ENCODE data around the gene SGTA. TPM values are rescaled to one million over a fixed set of nuclear protein-coding genes. Genes with fewer than 3 reads are reported as not detected.
A peak's percentile ranks its signal among the peaks of the same experiment; 100 is the strongest.

Gene SGTA
- total and polyA plus RNA-seq, 2 of the 13 experiments (the other 11 are each of a cell fraction or from before 2014, with no cell fraction given) = 43.9 to 47.4 TPM

- Histone ChIP-seq H3K36me3 (replicated peaks in 1 of 2; ENCODE audit: control insufficient read depth in 1 of 2, insufficient read depth in 2 of 2, low read length in 2 of 2) (peaks cover 36 to 73% of the 10 kb centered on the region in 2 experiments; a peak in 4 of 5 replicates), H3K4me3 (replicated peaks in 1 of 3; ENCODE audit: insufficient read depth in 1 of 3, low read depth in 2 of 3, low read length in 3 of 3) (no peak overlapping the region), H3K9me3 (ENCODE audit: low read length) (no peaks in the 10 kb centered on the region), H3K4me2 (ENCODE audit: low read depth, low read length) (no peak overlapping the region), H3K27ac (ENCODE audit: extremely low read length, insufficient read depth, low read length) (no peak overlapping the region), H3K9ac (ENCODE audit: insufficient read depth, low read depth, low read length) (no peak overlapping the region), H3K27me3 (ENCODE audit: control insufficient read depth in 1 of 2, insufficient read depth in 2 of 2, low read length in 2 of 2) (no peaks in the 10 kb centered on the region), H4K20me1 (ENCODE audit: insufficient read depth, low read length) (peaks cover 10% of the 10 kb centered on the region; the same call in 1 of the 2 replicates), H3K4me1 (ENCODE audit: insufficient read depth, low read length) (no peaks in the 10 kb centered on the region), H3K79me2 (ENCODE audit: insufficient read depth, low read length) (peaks cover 16% of the 10 kb centered on the region), H2AFZ (ENCODE audit: low read length) (no peak overlapping the region)
- DNase-seq (ENCODE audit: low spot score) (no peak), ATAC-seq (no peak), FAIRE-seq (no peak)
- CTCF ChIA-PET (ENCODE audit: low intra/inter-chr PET ratio, low total read pairs) = no interaction called here
- intact Hi-C loops (cut with micrococcal nuclease; ENCODE audit: unreplicated experiment) = no loop called here
- in situ Hi-C loops (cut with HindIII; ENCODE audit: extremely low pct_ligation_motif_present, low pct_unique_long_range_greater_than_20kb) = no loop called here
- no peak for TF ChIP-seq ZNF747 (CRISPR knock-in tag; IDR thresholded peaks at IDR 0.05; ENCODE audit: borderline replicate concordance)
- peak; percentile 33 for TF ChIP-seq AGO2 (optimal IDR thresholded peaks at IDR 0.05; ENCODE audit: low read depth, low read length)
- WGBS (ENCODE audit: low lambda C conversion rate) = 95% methylated on average over 15 of the region's 15 CpGs
- no TSS peak for BruUV-seq (replicated peaks)
- POLR2A ChIA-PET = no interaction called here
Observed at GRCh38 chr19:2765376-2765775, 17.7 kb downstream of the SGTA start.

DNA sequence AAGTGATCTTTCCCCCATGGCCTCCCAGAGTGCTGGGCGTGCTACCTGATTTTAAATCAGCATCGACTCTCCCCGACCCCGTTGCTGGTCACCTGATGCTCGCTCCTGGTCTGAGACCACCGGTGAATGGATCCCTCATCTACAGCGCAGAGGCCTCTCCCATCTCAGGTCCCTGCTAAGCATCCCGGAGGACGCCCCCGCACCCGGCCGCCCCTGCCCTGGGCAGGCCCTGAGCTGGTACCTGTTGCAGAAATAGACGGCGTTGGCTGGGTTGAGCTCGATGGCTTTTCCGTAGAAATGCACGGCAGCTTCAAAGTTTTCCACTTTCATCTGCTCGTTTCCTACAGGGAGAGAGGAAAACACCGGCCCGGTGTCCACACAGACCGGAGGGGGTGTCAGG lies 18.1 kb downstream of the SGTA start:
- intact Hi-C loops (cut with micrococcal nuclease; ENCODE audit: unreplicated experiment) (no loop called here), in situ Hi-C loops (cut with HindIII; ENCODE audit: extremely low pct_ligation_motif_present, low pct_unique_long_range_greater_than_20kb) (no loop called here)
- H3K9ac ChIP-seq (ENCODE audit: insufficient read depth, low read depth, low read length) = no peak overlapping the region
- no peak overlapping the region for H3K4me3 ChIP-seq (replicated peaks in 1 of 3; ENCODE audit: insufficient read depth in 1 of 3, low read depth in 2 of 3, low read length in 3 of 3)
- H2AFZ ChIP-seq (ENCODE audit: low read length) = no peak overlapping the region
- no peaks in the 10 kb centered on the region for H3K27me3 ChIP-seq (ENCODE audit: control insufficient read depth in 1 of 2, insufficient read depth in 2 of 2, low read length in 2 of 2)
- no peaks in the 10 kb centered on the region for H3K9me3 ChIP-seq (ENCODE audit: low read length)
- no peak for ATAC-seq
- H3K27ac ChIP-seq (ENCODE audit: extremely low read length, insufficient read depth, low read length) = no peak overlapping the region
- CTCF ChIA-PET (ENCODE audit: low intra/inter-chr PET ratio, low total read pairs) = no interaction called here
- H3K4me2 ChIP-seq (ENCODE audit: low read depth, low read length) = no peak overlapping the region
- peaks cover 10% of the 10 kb centered on the region; the same call in 1 of the 2 replicates for H4K20me1 ChIP-seq (ENCODE audit: insufficient read depth, low read length)
- POLR2A ChIA-PET = no interaction called here
- DNase-seq (ENCODE audit: low spot score) = no peak
- H3K4me1 ChIP-seq (ENCODE audit: insufficient read depth, low read length) = no peaks in the 10 kb centered on the region
- H3K79me2 ChIP-seq (ENCODE audit: insufficient read depth, low read length) = peaks cover 11% of the 10 kb centered on the region
- peaks cover 36 to 73% of the 10 kb centered on the region in 2 experiments; a peak in 4 of 5 replicates for H3K36me3 ChIP-seq (replicated peaks in 1 of 2; ENCODE audit: control insufficient read depth in 1 of 2, insufficient read depth in 2 of 2, low read length in 2 of 2)
- FAIRE-seq = no peak
- BruUV-seq (replicated peaks) = no TSS peak
- WGBS (ENCODE audit: low lambda C conversion rate) = 93% methylated on average over 9 of the region's 21 CpGs
- TF ChIP-seq RBM22 (optimal IDR thresholded peaks at IDR 0.05; ENCODE audit: low read length) = peak; percentile 12
- TF ChIP-seq MAFG (CRISPR knock-in tag; IDR thresholded peaks at IDR 0.05) = no peak

Measured in HepG2 (cell line).